Stimulated activated CD4-positive, alpha-beta T cell treated with anti-CD3 and anti-CD28 coated beads, Interleukin-15, amount 100 ng/mL, for 24 hours (primary cell): ENCODE data around the gene P2RX3.
"Not testable (repeated sequence)": the region's sequence is repeated elsewhere in the genome, so short reads cannot be mapped to it uniquely, and the experiment has no call there.

Source experiments
- DNase-seq: peaks from one replicate; pipeline ENCODE4 v3.0.0-alpha.2; 2020

Gene P2RX3

DNA sequence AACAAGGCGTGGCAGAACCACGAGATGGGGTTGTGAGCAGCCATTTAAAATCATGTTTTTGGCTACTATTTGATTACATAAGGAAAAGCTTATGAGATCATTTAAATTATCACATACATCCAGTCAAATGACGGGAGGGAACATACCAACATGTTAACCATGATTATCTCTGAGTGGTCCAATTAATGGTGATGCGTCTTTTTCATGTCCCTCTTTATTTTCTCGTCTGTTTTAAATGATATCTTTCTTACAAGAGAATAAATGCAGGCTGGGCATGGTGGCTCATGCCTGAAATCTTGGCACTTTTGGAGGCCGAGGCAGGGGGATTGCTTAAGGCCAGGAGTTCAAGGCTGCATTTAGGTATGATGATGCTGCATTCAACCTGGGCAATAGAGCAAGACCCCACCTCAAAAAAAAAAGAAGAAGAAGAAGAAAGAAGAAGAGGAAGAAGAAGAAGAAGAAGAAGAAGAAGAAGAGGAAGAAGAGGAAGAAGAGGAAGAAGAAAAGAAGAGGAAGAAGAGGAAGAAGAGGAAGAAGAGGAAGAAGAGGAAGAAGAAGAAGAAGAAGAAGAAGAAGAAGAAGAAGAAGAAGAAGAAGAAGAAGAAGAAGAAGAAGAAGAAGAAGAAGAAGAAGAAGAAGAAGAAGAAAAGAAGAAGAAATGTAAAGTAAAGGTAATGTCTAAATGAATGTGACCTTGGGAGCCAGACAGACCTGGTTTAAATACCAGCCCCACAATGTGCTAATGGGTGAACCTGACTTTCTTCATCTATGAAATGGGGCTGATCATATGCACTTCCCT, 65.0 kb downstream of the P2RX3 start:
- not testable (repeated sequence) for DNase-seq

DNA sequence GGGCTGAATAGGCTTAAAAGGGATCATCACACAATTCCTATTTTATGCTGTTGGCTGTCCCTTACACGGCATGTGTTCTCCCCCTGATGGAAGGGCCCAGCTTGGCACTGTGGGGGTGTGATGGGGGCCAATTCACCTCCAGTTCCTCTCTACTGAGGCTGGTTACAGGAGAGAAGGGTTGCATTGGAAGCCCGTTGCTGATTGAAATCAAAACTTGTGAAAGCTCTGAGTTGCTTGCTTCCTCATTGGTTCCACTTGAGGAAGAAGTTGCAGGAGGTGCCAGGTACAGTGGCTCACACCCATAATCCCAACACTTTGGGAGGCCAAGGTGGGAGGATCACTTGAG, 65.6 kb downstream of the P2RX3 start:
- DNase-seq: no peak

DNA sequence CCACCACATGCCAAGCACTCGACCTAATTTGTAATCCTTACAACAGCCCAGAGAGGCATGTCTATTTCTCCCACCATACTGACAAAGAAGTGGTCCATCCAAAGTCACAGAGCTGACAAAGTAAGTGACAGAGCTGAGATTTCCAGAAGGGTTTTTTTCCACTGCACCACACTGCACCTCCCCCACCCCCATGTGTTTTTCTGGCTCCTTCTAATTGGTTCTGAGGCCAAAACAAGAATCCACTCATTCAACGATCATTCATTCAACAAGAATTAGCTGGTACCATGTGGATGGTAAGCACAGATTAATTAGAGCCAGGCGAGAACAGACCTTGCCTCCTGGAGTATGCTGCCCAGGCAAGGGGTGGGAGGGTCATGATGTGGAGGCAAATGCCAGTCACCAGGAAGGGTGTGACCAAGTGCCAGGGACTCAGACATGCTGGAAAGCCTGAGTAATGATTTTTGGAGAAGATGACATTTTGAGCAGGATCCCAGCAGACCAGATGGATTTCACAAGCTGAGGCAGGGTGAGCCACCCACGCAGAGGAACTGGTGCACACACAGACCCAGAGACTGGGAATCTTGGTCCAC, 67.2 kb downstream of the P2RX3 start:
- peak; percentile 39 for DNase-seq

DNA sequence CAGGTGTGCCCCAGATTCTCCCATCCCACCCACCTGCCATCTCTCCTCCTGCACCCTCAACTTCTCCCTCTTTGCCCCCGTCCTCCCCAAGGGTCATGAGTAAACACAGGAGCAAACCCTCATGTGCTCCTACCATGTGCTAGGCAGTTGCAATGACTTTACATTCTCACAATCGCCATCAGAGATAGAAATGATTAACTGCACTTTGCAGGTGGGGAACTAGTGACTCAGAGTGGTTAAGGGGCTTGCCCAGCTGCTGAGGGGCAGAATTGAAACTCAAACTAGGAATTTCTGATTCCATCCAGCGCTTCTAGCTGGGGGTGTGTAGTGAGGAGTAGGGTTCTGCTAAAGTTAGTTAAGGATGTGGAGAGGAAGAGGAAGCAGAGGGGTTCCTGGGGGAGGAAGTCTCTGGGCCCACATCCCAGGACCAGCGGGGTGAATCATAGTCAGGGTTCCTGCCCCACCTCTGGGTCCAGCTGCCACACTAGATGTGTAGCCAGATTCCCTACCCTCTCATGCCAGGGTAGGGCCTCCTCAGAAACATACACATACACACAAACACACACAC, 68.3 kb downstream of the P2RX3 start:
- DNase-seq: peak; percentile 69

GRCh38 chr11:57407010-57407920, 69.1 kb downstream of the P2RX3 start:
- no peak for DNase-seq

DNA sequence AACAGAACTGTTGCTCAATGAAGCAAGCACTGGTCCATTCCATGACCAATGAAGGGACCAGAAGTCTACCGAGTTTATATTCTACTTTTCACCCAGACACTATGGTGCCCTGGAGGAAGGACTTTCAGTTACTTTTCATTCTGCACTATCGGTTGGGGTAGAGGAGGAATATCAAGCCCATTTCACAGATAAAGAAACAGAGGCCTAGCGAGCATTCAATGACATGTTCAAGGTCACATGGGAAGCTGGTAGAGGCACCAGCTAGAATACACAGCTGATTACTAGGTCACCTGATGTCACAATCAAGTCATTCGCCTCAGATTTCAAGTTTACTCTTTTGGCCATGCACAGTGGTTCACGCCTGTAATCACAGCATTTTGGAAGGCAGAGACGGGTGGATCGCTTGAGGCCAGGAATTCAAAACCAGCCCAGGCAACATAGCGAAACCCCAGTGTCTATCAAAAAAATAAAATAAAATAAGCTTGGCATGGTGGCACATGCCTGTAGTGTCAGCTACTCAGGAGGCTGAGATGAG, 69.9 kb downstream of the P2RX3 start:
- no peak for DNase-seq

DNA sequence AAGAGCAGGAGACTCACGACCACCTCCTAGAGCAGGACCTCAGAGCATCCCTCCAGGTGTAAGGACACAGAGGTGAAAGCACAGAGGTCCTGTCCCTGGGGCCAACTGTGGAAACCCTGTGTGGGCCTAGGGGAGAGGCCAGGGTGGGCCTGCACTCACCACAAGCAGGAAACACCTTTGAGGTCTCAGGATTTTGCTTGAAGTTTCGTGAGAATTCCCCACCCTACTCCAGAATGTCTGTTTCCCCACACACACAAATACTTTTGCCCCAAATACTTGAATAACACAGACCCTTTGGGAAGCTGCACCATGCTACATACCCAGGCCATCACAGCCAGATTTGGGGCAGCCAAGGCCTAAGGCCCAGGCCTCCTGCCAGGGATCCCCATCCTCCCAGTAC, 70.6 kb downstream of the P2RX3 start:
- DNase-seq: no peak

GRCh38 chr11:57409321-57410100, 71.4 kb downstream of the P2RX3 start:
- DNase-seq: no peak

DNA sequence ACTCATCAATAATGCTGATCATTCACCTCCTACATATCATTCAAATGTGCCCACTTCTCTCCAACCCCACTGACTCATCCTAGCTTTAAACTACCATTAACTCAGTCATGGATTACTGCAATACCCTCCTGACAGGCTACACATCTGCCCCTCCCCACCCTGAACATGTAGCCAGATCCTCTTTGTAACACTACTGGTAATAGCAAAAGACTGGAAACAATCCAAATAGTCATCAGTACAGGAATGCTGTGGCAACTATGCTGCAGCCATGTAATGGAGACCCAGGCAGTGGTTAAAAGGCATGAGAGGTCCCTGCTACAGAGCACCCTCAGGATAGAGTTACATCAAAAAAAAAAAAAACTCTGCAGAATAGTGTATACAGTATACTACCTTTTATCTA, 72.1 kb downstream of the P2RX3 start:
- no peak for DNase-seq

GRCh38 chr11:57413681-57414080, 75.5 kb downstream of the P2RX3 start:
- no peak for DNase-seq

DNA sequence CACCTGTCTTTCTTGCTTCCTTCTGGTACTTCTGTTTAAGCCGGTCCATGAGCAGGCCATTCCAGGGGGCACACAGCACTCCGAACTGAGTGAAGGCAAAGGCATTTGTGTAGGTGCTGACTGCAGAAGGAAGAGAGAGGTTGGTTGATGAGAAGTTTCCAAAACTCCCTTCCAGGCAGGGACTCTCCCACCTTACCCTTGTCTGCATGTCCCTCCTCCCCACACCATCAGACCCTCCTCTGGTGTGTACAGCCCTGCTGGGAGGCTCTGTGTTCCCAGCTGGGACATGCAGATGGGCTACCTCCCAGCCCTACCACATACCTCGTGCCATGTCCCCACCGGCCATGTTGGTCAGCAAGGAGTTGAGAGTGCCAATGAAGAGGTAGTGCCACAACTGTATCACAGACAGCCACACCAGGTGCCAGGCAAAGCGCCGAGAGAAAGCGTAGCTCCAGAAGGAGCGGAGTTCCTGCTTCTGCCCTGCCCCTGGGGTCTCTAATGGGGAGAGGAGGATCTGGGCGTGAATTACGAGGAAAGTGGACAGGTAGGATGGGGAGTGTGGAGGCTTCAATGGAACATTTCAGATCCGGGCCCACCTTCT, 76.6 kb downstream of the P2RX3 start:
- DNase-seq: no peak

- DNase-seq: no peak
Measured at GRCh38 chr11:57416436-57416835, 78.3 kb downstream of the P2RX3 start.

DNA sequence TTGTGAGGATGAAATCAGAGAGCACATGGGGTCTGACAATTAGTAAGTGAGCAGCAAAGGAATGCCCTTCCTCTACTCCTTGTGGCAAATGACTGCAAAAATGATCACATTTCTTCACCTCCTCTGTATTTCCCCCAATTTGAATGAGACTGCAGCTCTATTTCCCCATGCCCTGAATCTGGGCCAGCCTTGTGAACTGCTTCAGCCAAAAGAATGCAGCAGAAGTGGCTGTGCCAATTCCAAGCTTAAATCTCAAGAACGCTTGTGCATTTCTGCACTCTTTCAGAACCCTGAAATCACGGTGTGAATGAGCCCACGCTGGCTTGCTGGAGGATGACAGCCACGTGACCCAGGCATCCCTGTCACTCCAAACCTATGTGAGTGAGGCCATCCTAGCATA, 78.9 kb downstream of the P2RX3 start:
- DNase-seq: no peak

DNA sequence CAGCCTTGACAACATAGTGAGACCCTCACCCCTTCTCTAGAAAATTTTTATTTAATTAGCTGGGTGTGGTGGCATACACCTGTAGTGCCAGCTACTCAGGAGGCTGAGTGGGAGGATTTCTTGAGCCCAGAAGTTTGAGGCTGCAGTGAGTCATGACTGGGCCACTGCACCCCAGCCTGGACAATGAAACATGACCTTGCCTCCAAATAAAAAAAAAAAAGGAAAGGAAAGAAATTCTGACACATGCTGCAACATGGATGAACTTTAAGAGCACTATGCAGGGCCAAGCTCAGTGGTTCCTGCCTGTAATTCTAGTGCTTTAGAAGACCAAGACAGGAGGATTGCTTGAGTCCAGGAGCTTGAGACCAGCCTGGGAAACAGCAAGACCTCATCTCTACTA, 80.0 kb downstream of the P2RX3 start:
- DNase-seq: no peak

DNA sequence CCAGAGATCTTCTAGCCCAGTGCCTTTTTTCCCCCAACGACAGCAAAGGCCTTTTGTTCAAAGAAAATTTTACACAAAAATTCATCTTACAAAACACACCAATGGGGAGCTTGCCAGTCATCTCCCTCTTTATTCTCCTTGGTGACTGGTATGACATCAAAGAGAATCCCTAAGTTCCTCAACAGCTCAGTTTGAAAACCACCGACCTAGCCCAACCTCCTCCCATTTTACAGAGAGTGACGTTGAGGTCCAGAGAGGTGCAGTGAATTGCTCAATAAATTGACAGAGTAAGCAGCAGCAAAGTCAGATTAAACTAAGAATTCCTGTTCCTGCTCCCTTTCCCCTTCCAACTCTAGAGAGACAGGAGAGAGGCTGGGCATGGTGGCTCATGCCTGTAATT, 81.0 kb downstream of the P2RX3 start:
- DNase-seq: no peak

GRCh38 chr11:57421066-57421465, 82.9 kb downstream of the P2RX3 start:
- DNase-seq: no peak

GRCh38 chr11:57421805-57422204, 83.7 kb downstream of the P2RX3 start:
- DNase-seq: no peak
